HG03432 (cell line): Measurements from ENCODE around the gene LRRN1.

ENCODE experiments used
- ATAC-seq: cut with Tn5 transposase; IDR thresholded peaks from one replicate; pipeline ENCODE4 v1.9.1; 2021; ENCODE audit warnings: mild to moderate bottlenecking, moderate library complexity; ENCODE audit not compliant: unreplicated experiment

LRRN1 gene

DNA sequence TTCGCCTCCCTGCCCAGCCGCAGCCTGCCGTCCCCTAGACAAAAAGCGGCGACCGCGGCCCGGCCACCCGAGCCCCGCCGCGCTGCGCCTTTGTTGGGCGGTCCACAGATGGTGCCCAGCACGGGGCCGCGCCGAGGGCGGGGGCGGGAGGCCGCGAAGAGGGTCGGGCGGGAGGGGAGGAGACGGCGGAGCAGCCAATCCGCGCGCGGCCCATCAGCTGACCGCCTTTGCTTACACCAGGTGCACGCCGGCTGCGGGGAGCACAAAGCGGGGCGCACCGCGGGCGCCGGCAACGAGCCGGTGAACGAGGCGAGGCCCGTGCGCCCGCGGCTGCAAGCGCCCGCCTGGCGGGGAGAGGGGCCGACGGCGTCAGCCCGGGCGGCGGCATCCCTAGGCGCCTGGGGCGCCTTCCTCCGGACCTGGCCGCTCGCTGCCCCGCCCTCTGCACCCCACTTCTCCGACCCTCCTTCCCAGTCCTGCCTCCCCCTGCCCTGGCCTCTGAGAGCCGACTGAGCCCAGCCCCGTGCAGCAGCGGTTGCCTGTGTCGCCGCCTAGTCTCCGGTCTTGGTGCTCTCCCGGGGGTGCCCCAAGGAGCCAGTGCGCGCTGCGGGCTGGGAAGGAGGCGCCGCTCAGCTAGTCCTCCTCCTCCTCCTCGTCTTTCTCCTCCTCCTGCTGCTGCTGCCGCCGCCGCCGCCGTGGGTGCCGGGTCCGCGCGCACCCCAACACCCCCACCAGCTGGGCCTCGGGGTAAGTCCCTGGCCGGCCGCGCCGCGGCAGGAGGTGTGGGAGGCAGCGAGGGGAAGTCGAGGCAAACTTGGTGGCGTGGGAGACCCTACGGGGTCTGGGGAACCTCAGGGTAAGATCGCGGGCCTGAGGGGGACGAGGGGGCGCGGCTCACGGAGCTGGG lies at the start of gene LRRN1:
TSS of gene LRRN1 (plus strand) at position 259 of the 907 bp plus-strand sequence. CDS start 45,211 bp downstream, outside the sequence.
- peak; percentile 63 for ATAC-seq

DNA sequence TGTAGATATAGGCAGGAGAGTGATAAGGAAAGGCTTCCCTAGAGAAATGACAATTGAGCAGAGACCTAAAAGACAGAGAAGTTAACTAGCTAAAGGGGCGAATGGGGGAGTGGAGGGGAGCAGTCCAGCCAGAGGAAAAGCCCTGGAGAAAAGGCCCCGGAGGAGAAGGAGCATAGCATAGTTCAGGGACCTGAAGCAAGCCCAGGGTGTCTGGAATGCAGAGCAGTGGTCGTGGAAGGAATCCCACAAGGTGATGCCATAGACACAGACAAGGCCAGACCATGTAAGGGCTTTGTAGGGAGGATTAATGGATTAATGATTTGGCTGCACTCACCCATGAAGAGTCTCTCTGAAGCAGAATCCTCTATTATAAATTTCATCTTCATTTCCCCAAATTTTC lies 45.8 kb upstream of the LRRN1 start:
- no peak for ATAC-seq

DNA sequence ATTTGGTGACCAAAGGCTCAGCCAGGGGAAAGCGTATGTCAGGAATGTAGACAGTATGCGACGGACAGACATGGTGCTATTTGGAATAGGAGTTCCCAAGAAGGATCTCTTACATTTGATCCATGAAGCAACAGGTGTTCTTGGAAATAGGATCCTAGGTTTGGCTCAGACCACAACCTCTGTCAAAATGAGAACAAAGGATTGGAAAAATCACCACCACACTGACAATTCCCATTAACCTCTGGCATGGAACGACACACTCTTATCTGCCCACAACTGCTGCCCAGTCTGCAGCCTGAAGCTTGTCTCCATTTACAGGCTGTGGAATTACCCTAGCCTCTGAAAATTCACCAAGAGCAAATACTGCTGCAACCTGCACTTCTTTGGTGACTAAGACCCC lies 33.6 kb upstream of the LRRN1 start:
- ATAC-seq: no peak

DNA sequence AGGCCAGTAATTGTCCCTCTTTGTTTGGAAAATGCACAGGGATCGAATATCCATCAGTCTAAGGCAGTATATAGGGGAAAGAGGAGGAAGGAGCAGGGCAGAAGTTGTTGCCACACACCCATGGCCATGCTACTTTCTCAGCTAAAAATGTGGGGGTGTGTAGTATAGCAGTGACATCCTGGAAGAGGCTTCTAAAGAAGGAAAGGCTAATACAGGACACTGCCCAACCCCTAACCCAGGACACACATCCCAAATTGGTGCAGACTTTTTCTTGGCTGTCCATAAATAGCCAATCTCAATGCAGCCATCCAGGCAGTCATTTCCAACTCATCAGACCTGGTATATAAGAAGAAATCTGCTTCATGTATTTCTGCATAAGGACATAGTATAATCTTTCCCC lies 33.1 kb upstream of the LRRN1 start:
- ATAC-seq: no peak

DNA sequence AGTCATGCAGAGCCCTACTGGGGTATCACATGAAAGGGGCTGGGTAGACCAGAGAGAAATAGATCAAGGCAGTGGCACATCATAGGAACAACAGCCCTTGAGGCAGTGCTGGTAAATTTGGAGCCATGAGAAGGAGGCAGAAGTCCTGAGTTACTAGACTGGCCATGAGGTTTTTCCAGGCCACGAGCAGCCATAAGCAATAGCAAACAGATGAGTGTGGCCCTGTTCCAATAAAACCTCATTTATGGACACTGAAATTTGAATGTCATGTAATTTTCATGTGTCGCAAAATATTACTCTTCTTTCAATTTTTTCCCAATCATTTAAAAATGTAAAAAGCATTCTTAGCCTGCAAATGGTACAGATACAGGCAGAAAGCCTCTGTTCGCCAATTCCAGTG lies 28.1 kb upstream of the LRRN1 start:
- no peak for ATAC-seq

DNA sequence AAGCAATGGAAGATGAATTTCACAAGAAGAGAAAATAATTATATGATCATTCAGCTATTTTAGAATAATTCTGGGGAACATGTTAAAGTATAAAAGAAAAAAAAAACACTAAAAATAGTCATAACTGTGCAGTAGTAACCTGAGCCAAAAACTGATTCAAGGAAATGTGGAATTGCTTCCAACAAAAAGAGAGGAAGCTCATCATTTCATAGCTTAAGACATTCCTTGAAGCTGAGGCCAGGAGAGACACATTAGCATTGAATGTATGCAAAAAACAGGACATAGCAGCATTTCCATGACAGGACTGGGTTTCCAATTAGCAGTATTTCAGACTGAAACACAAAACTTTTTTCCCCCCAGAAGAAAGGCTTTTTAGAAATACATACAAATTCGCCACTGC lies 27.7 kb upstream of the LRRN1 start:
- no peak for ATAC-seq

DNA sequence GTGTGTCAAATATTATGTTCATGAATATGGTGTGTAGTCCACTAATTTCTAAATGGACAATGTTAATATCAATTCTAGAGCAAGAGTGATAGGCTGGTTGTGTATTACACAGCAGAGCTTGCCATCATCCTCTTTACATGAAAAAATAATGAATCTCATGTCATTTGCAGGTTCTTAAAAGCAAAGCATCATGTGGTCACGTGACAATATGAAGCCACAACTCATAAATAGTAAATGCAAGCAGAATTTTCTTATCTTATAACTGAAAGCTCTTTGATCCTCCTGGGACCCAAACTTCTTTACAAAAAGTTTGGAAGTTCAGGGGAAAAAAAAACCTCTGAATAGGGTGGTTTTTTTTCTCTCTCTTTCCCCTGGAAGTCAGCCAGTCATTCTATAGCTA lies 26.9 kb upstream of the LRRN1 start:
- ATAC-seq: no peak

DNA sequence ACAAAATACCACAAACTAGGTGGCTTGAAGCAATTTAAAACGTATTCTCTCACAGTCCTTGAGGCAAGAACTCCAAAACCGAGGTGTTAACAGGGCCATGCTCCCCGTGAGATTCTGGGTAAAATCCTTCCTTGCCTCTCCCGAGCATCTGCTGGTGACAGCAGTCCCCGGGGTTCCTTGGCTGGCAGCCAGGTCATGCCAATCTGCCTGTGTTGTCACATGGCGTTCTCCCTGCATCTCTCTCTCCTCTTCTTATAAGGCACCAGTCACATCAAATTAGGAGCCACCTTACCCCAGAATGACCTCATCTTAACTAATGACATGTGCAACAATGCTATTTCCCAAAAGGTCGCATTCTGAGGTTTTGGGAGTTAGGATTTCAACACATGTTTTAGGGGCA lies 26.3 kb upstream of the LRRN1 start:
- no peak for ATAC-seq

DNA sequence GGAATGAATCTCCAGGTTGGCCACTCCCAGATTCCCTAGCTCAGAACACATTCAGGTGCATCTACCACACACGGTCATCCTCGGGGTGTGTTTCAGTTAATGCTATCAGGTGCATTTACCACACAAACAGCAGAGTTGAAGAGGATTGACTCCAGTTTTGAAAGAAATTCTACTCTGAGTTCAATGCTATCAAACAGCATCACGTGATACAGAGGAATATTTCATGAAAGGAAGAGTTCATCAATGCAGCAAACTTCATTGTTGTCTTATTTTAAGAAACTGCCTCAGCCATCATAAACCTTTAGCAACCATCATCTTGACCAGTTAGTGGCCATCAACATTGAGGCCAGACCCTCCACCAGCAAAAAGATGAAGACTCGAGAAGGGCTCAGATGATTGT lies 22.6 kb upstream of the LRRN1 start:
- ATAC-seq: no peak

DNA sequence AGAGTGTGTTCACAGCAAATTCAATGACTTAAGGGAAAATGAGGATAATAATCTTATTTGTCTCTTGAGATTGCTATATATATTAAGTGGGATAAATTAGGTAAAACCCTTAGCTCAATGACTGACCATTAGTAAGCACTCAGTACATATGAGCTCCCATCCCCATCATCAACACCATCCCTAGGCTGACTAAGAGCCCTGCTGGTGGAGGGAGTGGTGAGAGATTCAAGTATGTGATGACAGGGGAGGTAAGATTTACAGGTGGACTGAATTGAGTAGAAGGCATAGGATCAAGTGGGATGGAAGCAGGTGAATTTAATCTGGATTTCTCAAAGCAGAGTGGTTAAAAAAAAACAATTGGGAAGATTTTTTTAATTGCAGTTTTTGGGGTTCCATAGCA lies 21.0 kb upstream of the LRRN1 start:
- ATAC-seq: no peak

DNA sequence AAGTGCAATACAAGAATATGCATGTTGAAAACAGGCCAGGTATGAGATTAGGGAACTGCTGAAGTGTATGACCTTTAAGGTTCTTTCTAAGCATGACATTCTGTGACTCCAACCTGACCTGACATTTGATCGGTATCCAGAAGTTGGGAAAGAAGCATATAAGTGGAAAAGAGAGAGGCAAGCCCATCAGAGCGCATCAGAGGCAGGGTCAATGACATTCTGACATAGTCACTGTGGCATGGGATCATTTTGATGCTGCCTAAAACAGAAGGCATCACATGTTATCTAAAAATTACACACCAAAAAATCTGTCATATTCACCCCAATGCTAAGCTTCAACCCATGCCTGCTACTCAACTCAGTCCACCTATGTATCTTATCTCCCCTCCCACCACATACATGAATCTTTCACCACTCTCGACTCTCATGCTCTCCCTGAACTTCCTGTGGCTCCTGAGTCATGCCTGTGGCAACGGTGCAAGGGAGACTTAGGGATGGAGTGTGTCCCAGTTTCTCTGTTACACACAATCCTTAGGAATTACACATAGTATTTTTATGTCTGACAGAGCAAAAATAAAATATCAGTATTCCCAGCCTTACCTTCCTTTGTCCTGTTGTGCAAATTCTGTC lies 20.5 kb upstream of the LRRN1 start:
- no peak for ATAC-seq

DNA sequence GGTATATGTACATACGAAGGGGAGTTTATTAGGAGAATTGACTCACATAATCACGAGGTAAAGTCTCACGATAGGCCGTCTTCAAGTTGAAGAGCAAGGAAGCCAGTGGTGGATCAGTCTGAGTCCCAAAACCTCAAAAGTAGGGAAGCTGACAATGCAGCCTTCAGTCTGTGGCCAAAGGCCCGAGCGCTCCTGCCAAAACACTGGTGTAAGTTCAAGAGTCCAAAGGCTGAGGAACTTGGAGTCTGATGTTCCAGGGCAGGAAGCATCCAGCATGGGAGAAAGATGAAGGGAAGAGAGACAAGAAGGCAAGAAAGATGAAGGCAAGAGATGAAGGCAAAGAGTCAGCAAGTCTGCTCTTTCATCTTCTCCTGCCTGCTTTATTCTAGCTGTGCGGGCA lies 16.8 kb upstream of the LRRN1 start:
- no peak for ATAC-seq

DNA sequence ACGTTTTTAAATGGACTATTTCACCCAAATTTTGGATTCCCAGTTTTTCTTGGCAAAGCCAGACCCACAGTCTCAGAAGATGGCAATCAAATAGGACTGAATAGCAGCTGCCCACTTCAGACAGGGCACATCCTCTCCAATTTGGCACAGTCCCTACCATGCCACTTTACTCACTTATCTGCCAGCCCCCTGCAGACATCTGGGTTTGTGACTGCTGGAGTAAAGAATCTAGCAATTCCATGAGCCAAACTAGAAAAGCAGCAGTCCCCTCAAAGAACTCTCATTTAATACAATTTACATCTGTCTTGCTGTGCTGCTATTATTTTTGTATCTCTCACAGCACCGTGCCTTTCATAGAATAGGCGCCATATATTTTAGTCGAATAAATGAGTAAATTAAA lies 16.0 kb upstream of the LRRN1 start:
- ATAC-seq: no peak

DNA sequence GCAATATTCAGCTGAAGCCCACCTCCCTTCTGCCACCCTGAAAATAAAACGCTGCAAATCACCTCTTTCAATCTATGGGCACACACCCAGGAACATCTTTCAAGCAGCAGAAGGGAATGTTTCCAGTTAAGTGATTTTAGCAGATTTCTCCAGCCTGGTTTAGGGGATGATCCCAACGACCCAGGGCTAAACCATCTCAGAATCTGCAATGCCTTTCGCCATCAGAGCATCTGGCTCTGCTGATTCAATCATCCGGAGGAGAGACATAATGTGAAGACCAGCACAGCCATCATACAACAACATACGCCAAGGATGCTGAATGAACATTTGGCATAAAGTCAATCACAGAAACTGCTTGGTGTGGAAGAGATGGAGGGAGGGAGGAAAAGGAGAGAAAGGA lies 15.5 kb upstream of the LRRN1 start:
- ATAC-seq: no peak

DNA sequence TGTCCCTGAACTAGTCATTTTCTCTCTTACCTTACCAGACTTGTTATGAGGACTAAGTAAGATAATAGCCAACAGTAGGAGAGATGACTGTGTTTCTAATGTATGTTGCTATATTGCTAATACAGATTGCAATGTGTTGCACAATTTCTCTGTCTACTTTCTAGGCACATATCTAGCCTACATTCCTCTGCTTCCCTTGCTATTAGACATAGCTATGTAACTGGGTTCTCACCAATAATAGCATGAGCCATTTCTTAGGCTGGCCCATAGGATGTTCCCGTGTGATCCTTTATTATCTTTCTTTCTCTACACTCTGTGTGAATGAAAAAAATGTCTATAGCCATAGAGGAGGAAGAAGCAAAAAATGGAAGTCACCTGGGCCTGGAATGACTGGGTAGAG lies 6.8 kb upstream of the LRRN1 start:
- no peak for ATAC-seq

DNA sequence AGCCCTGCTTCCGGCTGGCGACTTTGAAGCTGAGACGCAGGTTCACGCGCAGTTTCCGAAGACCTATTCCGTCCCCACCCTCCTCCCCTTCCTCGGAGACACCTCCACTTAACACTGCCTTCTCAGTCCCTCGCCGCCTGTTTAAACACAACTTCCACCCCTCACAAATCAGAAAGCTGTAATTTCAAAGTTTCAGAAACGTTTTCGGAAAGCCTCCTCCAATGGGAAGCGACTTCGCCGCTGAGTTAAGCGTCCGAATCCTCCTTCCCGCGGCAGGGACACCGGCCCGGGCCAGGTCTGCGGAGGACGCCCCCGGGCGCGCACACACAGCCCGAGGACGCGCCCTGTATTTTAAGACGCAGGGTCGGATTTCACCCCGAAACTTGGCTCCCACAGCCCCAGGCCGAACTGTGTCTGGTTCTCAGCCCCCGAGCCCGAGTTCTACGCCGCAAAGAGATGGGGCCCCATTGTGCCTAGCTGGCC lies 559 bp upstream of the LRRN1 start:
- ATAC-seq: peak; percentile 55

DNA sequence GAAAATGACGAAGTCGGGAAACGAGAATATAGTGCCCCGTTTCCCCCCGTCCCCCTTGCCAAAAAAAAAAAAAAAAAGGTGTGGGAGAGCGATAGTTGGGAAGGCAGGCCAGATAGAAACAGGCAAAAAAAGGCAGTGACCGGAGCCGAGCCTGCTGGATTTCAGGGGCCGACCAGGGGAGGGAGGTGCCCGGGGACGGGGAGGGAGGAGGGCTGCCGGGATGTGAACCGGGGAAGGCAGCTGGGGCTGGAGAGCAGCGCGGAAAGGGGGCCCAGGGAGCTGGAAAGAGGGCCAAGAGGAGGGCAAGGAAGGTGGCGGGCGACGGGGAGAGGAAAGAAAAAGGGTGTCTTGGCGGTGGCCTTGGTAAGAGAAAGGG lies 837 bp downstream of the LRRN1 start:
- no peak for ATAC-seq

DNA sequence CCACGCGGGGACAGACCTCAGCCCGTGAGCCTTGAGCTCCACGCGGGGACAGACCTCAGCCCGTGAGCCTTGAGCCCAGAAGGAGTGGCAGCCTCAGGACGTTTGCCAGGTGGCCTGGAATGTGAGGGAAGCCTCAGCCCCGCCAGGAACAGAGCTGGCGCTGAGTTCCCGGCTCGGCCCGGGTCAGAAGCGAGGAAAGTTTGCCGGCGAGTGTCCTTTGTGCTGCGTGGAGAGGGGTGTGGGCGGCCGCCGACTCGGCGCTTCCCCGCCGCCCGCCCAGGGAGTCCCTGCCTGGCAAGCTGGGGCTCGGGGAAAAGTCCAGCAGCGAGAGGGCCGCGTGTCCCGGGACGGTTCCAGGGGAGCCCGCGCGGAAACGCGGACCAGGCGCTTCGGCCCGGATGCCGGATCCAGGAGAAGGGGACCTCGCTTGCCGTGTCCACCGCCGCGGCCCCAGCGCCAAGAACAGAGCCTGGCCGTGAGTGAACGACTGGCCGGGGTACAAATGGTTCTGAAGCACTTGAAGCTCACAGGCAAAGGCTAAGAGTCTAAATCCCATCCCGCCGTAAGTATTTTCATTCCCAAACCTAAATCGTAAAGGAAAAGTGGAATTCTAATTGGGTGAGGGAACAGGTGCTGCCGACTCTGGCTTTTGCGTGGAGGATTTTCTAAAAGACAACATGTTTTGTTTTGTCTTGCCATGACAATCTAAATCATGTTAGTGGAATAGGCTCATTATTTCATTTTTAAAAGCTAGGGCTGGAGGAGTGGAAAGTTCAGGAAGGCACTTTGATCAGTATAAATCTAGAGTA lies 1.7 kb downstream of the LRRN1 start:
- ATAC-seq: no peak

DNA sequence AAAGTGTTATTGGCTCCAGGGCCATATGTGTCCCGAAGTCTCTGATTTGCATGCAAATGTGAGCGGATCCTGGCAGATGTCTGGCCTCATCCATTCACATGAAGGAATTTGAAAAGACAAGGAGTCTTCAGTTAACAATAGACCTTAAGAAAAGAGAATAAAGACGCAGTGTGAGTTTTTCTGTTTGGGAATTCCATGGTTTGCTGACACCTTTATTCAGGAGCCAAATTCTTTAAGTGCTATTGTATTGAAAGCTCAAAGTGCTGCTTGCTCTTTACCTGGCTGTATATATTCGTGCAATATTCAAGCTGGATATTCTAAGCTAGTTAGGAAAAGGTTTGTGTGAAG lies 2.2 kb downstream of the LRRN1 start:
- no peak for ATAC-seq

DNA sequence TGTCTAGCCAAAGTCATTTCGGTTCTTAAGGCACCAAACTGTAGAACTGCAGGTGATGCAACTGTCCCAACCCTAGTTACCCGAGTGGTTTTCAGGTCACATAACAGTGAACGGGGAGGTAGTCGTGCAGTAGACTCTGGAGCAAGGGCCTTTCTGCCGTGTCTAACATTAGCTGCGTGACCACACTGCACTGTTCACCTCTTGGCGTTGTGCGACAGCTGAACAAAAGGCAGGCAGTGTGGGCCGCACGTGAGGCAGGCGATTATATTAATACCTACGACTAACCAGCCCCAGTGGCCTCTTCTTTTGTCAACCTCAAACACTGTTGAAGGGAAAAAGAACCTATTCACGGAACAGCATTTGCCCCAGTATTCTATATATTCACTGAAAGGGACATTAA lies 2.8 kb downstream of the LRRN1 start:
- no peak for ATAC-seq

DNA sequence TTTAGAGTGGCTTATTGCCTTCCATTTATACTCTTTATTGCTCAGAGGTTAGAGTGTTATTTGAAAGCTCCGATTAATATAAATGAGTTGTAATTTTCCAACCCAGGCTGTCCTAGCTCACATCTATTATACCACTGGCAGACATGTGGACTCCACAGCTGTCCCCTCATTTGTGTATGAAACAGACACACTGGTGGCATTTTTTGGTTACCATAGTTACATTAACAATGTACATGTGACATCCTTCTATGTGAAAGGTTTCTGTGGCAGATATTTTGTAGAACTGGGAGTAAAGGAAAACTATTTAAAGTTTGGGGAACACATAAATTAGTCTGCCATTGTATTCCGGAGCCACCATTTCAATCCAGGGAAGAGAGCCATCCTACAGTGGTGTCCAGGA lies 5.3 kb downstream of the LRRN1 start:
- ATAC-seq: no peak

DNA sequence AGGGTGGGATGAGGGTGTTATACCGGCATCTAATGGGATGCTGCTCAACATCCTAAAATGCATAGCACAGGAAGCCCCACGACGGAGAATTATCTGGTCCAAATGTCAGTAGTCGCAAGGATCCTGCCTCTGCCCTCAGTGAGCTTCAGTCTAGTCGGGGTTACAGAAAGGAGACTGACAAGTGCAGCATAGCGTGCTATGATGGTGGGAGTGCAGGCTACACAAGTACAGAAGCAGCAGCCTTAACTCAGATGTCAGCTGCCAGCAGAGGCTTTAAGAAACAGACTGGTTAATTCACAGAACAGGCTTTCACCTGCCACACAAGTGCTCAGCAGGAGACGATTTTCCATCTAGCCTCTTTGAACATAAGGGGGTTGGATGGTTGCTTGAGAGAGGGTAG lies 6.9 kb downstream of the LRRN1 start:
- ATAC-seq: no peak
